ENCODE data around the gene MICB. TPM values are rescaled to one million over a fixed set of nuclear protein-coding genes. Genes with fewer than 3 reads are reported as not detected.

MICB gene
- polyA plus RNA-seq, 2 of the 4 experiments (the other 2 are of a cell fraction) = 6.8 to 7.0 TPM

DNA sequence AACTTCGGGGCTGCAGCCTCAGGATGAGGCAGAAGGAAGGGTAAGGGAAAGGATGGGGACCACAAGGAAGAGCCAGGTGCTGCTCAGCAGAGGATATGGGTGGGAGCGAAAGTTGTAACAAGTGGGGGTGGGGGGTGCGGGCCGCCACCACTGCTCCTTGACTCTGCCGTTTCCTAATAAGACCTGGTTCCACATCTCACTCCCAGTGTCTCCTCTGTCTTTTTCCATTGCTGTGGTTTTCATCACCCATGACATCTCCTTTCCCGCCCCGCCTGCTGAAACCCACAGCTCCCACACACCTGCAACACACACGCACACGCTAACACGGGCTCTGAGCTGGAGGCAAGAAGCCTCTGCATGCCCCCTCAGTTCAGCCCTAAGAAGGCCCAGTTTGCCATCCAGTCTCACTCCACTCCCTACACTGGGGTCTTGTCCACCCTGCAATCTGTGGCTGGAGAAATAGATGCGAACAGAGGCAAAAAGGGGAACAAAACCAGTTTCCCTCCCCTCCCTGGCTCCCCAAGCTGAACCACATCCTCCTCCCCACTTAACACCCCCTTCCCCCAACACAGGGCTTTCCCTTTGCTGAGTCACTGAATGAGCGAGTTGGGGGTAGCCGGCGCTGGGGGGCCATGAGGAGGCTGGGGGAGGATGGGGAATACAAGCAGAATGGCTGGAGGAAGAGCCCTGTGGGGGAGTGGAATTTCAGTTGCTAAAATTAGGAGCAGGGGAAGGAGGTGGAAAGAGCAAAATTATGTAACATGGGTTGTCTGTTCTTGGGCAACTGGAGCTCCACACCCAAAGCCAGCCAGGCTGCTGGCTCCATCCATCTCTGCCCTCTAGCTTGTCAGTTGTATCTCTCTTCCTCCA lies 60.9 kb downstream of the MICB start:
- no peak for TF ChIP-seq CBX8 (IDR thresholded peaks at IDR 0.05)
- no peak for TF ChIP-seq MAZ (IDR thresholded peaks at IDR 0.05; ENCODE audit: borderline replicate concordance, low read depth, low read length)
- no peak for TF ChIP-seq ESRRA (IDR thresholded peaks at IDR 0.05; ENCODE audit: borderline replicate concordance, low read length)
- no peak for TF ChIP-seq EP300 (IDR thresholded peaks at IDR 0.05)
- TF ChIP-seq RAD21 (conservative IDR thresholded peaks at IDR 0.05 in 1 of 2, IDR thresholded peaks at IDR 0.05 in 1 of 2) = no peak
- no peak for TF ChIP-seq ZSCAN20 (CRISPR knock-in tag; IDR thresholded peaks at IDR 0.05)
- no peak for TF ChIP-seq ZC3H11A (IDR thresholded peaks at IDR 0.05)
- TF ChIP-seq BHLHE40 (IDR thresholded peaks at IDR 0.05; ENCODE audit: low read depth, low read length) = no peak
- TF ChIP-seq RARB (CRISPR knock-in tag; IDR thresholded peaks at IDR 0.05) = no peak
- no peak for TF ChIP-seq HOXA7 (CRISPR knock-in tag; IDR thresholded peaks at IDR 0.05)
- no peak for TF ChIP-seq PHF8 (IDR thresholded peaks at IDR 0.05; ENCODE audit: borderline replicate concordance, low read depth)
- H3K9me3 ChIP-seq = no peaks in the 10 kb centered on the region
- FAIRE-seq = no peak
- ChIA-PET POLR2A (no interaction called here), CTCF (interaction anchor here (0.6 to 3.7 kb wide), 8 partner anchors 10 to 135 kb away, joined by 3 to 10 read pairs (median 5); partner anchors contain the start of genes ATP6V1G2, LTA, LTB and NFKBIL1)
- H3K27ac ChIP-seq = peak overlapping the region in 1 of 2 experiments; percentile 74; a peak in 2 of 6 replicates
- no peak overlapping the region for H3K4me2 ChIP-seq
- 93% methylated on average over 11 of the region's 14 CpGs for WGBS (ENCODE audit: missing lambda C conversion rate)
- H3K4me3 ChIP-seq = no peak overlapping the region
- peaks cover 27% of the 10 kb centered on the region for H3K4me1 ChIP-seq
- no peak for DNase-seq (ENCODE audit: low read depth in 1 of 2, low spot score in 1 of 2)
- ATAC-seq = no peak

DNA sequence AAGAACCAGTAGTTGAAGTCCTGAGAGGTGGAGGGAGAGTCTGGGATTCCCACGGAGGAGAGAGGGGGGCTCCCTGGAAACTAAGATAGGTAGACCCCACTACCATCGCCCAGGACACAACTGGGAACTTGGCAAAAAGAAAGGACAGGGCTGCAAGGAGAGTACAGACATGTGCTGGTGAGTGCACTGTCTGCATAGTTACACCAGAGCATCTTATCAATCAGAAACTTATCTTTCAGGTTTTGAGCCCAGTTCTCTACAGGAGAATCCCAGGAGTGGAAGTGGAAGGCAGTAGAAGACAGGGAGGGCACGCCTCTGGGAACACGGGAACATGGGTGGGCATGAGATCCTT lies 61.6 kb downstream of the MICB start:
- POLR2A ChIA-PET = no interaction called here
- no peak for FAIRE-seq

More for the DNA sequence above, 61.6 kb downstream of the MICB start:
- DNase-seq (ENCODE audit: low read depth in 1 of 2, low spot score in 1 of 2) (no peak), ATAC-seq (no peak)
- CTCF ChIA-PET = interaction anchor here (1.2 to 3.7 kb wide), 5 partner anchors 9 to 66 kb away, joined by 3 to 10 read pairs (median 4); partner anchors contain the start of gene LTB
- Histone ChIP-seq H3K4me2 (peak overlapping the region; percentile 45), H3K9me3 (no peaks in the 10 kb centered on the region), H3K27ac (peak overlapping the region in 1 of 2 experiments; percentile 74; a peak in 3 of 6 replicates), H3K4me1 (peaks cover 27% of the 10 kb centered on the region), H3K4me3 (no peak overlapping the region)
- no peak for TF ChIP-seq ATOH8 (CRISPR knock-in tag; IDR thresholded peaks at IDR 0.05; ENCODE audit: low read depth)
- TF ChIP-seq JUN (IDR thresholded peaks at IDR 0.05) = no peak
- no peak for TF ChIP-seq HDAC2 (IDR thresholded peaks at IDR 0.05)
- TF ChIP-seq ZC3H11A (IDR thresholded peaks at IDR 0.05) = no peak
- no peak for TF ChIP-seq JUNB (IDR thresholded peaks at IDR 0.05)
- no peak for TF ChIP-seq EHMT2 (IDR thresholded peaks at IDR 0.05; ENCODE audit: low read depth)
- no peak for TF ChIP-seq SMC3 (IDR thresholded peaks at IDR 0.05)
- TF ChIP-seq EP300 (IDR thresholded peaks at IDR 0.05) = no peak
- no peak for TF ChIP-seq RAD21 (conservative IDR thresholded peaks at IDR 0.05 in 1 of 2, IDR thresholded peaks at IDR 0.05 in 1 of 2)
- no peak for TF ChIP-seq NR3C1 (IDR thresholded peaks at IDR 0.05)
- no peak for TF ChIP-seq FOXS1 (CRISPR knock-in tag; IDR thresholded peaks at IDR 0.05)
- TF ChIP-seq, protein P1, sequence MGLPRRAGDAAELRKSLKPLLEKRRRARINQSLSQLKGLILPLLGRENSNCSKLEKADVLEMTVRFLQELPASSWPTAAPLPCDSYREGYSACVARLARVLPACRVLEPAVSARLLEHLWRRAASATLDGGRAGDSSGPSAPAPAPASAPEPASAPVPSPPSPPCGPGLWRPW (IDR thresholded peaks at IDR 0.05) = no peak
- no peak for TF ChIP-seq SREBF2 (IDR thresholded peaks at IDR 0.05)
- no peak for TF ChIP-seq POLR2AphosphoS2 (conservative IDR thresholded peaks at IDR 0.05; ENCODE audit: low read length)
- TF ChIP-seq, protein P2, sequence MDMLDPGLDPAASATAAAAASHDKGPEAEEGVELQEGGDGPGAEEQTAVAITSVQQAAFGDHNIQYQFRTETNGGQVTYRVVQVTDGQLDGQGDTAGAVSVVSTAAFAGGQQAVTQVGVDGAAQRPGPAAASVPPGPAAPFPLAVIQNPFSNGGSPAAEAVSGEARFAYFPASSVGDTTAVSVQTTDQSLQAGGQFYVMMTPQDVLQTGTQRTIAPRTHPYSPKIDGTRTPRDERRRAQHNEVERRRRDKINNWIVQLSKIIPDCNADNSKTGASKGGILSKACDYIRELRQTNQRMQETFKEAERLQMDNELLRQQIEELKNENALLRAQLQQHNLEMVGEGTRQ (IDR thresholded peaks at IDR 0.05) = no peak
- TF ChIP-seq ZSCAN20 (CRISPR knock-in tag; IDR thresholded peaks at IDR 0.05) = no peak
- no peak for TF ChIP-seq ELK1 (IDR thresholded peaks at IDR 0.05; ENCODE audit: low read depth, low read length)
- no peak for TF ChIP-seq ZFP36 (IDR thresholded peaks at IDR 0.05; ENCODE audit: borderline replicate concordance, partially characterized antibody)
- no peak for TF ChIP-seq KDM5A (IDR thresholded peaks at IDR 0.05)
- TF ChIP-seq RARB (CRISPR knock-in tag; IDR thresholded peaks at IDR 0.05) = no peak
- WGBS (ENCODE audit: missing lambda C conversion rate) = 71% methylated on average over 4 of the region's 4 CpGs

Data from A549 (cell line).